GM20431 (cell line): ENCODE results near the gene DDX10.
"Not testable (repeated sequence)": the region's sequence is repeated elsewhere in the genome, so short reads cannot be mapped to it uniquely, and the experiment has no call there.

Experiments
- in situ Hi-C: fragments of 300-500 bp; cut with MseI, MboI; formaldehyde crosslinking; loops from one replicate; pipeline ENCODE4 v1.15.0; 2020; ENCODE audit warnings: low sequenced_read_pairs; ENCODE audit not compliant: unreplicated experiment

DDX10 gene

DNA sequence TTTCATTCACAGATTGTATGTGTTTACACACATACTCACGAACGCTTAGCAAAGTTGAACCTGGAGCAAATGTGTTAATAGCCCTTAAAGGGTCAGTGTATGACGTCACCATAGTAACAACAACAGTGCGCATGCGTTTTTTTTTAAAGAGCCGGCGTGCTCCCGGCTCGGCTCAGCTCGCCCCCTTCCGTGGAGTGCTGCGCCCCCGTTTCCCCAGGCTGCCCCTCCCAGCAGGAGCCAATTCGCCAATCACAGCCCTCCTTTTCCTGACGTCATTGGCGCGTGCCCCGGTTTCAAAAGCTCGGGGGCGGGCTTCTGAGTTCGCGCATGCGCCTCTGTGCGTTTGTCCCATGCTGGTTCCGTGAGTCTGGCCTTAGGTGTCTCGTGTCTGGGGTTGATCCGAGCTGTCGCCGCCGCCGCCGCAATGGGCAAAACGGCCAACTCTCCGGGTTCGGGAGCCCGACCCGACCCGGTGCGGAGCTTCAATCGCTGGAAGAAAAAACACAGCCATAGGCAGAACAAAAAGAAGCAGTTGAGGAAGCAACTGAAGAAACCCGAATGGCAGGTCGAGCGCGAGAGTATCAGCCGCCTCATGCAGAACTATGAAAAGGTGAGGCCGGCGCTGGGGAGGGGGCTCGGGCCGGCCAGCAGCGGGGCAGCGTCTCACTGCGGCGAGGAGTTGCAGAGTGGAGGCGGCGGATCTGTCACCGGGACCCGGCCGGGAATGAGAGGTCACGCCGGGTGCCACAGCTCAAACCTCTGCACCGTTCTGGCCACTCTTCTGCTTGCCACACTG, at the start of gene DDX10:
Gene DDX10, plus strand, starts transcription at position 340 of the 796 bp plus-strand sequence. Its CDS starts 85 bp downstream, at position 425.
- in situ Hi-C loops: no loop called here

DNA sequence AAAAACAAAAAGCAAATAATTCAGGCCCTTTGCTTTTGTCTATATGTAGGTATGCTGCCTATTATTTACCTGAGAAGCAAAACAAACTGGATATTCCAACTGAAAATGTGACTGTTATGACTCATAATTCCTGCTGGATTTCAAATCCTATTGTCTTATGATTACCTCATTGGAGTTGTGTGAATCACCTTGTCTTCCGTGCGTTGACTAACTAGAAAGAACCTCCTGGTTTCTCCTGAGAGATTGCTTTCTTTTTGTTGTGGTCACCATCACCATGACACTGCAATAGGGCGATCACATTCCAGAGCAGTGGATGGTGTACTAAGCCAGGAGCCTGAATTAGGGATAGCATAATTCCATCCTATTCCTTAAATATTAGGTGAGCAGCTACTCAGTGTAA, 48.3 kb upstream of the DDX10 start:
- in situ Hi-C loops: no loop called here

DNA sequence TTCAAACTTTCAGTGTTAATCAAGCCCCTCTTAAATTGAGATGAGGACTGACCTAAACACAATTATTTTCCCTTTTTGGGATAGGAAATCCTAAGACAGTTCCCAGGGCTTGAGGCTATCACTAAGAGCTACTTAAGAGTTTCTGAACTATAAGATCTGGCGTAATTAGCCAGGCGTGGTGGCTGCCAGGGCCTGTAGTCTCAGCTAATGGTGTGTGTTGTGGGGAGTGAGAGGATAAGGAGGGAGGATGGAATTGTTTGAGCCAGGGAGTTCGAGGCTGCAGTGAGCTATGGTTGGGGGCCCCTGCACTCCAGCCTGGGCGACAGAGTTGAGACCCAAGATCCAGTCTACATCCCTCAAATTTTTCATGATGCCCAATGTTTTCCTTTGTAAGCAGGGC, 47.8 kb upstream of the DDX10 start:
- in situ Hi-C loops: no loop called here

DNA sequence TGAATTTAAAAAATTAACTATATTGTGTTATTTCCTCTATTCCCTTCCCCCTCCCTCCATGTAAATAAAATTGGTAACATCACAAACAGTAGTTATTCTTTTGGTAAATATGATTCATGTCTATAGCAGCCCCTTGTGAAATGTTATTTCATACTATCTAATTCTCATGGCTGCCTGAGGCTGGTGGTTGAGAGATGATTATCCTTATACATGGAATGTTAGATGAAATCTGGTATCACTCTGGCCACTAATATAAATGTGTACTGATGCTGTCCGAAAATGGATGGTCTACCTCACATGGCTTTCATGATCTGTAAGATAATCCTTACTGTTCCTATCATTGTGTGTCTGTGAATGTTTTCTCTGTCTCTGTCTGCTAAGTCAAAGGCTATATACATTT, 46.3 kb upstream of the DDX10 start:
- in situ Hi-C loops: no loop called here

DNA sequence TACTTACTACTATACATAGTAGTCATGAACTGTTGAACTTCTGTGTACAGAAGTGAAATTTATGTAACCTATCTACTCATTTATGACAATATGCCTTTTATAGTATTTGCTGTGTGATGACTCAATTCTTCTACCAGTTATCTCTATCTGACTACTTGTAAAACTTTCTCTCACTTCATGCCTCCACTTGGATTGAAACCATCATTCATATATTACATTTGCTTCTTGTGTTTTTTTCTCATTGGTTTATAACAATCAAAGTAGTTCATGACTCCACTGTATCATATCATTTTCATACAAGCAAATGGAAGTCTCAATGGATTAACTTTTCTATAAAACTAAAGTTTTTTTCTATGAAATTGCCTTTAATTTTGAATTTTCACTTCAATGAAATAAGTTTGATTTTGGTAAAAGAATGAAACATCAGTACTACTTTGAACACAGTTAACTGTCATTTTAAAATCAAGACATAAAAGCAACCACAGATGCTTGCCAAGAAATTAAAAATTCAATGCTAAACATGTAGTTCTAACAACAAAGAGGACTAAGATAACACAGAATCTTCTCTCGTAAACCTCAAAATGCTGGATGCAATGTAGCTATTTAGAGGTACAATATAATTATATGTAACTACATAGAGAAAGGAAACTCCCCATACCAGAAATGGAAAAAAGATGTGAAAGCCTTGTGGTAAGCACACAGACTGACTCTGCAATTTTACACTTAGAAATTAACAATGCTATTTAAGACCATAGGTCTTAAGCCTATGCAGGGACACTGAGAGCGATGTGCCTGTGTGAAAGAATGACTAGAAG, 43.7 kb upstream of the DDX10 start:
- in situ Hi-C loops: no loop called here

DNA sequence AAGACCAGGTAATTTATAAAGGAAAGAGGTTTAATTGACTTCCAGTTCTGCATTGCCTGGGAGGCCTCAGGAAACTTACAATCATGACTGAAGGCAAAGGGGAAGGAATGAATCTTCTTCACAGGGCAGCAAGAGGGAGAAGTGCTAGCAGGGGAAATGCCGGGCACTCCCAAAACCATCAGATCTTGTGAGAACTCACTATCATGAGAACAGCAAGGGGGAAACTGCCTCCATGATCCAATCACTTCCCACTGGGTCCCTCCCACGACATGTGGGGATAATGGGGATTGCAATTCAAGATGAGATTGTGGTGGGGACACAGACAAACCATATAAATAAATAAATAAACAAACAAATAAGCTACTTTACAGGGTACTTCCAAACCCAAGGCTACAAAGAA, 42.5 kb upstream of the DDX10 start:
- in situ Hi-C loops: no loop called here

DNA sequence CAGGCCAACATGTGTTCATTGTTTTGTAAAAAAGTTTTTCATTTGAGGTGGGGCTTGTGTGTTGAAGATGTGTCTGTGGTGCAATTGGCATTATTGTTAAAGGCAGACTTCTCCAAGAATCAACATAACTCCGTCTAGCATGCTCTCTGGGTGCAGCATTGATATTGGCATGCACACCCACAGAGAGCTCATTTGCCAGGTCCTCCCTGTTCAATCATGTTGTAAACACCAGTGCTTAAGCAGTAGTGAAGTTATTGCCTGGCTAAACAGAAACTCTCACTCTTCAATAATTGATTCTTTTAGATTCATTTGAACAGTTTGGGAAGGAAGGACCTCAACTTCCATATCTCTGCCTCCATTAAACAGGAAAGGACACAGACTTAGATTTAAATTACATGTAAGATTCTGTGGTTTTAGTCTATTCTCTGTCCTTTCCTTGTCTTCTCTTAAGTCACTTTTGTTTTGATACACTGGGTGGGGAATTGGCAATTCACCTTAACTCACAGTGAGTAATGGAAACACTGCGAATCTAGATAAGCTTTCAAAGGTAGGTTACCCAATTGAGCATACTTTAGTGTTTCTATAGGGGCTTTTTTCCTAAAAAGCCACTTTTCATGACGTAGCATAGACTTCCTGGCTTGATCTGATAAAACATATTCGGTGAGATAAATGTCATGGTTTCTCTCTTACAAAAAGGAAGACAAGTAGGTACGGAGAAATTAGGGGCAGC, 40.5 kb upstream of the DDX10 start:
- in situ Hi-C loops: no loop called here

DNA sequence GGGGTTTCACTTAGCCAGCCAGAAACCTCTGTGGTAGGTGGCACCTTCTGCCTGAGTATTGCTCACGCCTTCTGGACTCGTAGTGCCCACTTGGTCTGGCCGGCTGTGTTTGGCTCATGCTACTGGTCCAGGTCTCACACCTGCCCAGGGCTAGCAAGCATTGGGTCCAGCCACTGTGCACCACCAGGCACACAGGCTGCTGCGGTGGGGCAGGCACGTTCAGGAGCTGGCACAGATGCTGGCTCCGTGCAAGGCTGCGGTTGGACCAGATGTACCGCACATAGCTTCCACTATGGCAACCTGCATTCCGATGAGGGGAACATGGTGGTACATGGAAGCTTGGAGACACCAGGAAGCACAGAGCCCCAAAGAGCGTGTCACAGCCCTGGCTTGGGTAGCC, 36.5 kb upstream of the DDX10 start:
- in situ Hi-C loops: no loop called here

DNA sequence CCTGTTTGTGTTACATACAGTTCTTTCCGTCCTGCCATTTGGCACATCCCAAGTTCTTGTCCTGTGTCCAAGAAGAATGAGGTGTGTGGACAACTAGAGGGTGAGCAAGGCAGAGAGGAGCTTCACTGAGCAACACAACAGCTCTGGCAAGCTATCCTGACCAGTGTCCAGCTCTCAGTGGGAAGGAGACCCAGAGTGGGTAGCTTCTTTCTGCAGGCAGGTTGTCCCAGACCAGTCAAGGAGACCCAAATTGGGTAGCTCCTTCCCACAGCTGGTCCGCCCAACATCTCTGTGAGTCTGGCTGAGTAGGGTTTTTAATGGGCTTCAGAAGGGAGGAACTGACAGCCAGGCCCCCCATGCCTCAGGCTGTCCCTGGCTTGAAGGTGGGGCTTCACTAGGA, 36.1 kb upstream of the DDX10 start:
- in situ Hi-C loops: no loop called here

DNA sequence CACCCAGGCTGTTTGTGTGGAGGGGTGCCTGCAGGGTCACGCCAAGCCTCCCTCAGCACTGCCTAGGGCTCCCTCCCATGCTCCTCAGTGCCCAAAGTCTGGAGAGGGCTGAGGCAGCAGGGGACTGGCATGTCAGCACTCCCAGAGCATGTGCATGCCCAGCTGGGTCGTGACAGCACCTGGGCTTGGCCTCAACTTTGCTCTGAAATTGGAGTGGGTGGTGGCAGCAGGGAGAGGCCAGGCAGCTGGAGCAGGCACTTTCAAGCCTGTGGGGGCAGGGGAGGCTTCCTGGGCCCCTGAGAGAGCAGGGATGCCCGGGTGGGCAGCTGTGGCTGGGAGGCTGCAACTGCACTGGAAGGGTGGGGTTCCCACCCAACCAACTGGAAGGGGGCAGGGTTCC, 35.6 kb upstream of the DDX10 start:
- in situ Hi-C loops: no loop called here

DNA sequence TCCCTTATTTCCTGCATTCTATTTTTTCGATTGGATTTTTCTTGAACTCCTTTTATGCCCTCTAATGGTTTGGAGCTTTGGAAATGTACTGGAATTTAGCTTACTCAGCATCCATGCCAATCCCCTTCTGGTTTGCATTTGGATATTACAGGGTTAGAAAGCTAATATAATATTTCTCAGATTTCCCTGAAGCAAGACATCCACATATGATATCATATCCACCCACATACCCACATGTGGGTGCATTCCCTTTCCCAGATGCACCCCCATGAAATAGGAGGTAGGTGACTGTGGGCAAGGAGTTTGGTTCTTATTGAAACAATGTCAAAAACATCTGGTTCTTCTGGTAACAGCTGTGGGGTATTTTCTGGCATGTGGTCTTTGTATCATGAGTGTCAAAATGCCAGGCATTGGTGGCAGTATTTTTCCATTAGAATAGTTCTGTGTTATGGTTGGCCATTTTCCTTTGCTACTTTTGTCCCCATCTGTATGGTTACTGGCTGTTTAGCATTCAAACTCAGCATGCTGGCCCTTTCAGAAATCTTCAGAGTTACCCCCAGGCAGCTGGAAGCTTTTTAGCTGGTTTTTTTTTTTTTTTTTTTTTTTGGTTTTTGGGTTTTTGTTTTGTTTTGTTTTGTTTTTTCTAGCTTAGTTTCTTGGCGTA, 32.7 kb upstream of the DDX10 start:
- in situ Hi-C loops: loop anchor here (10.0 kb wide), 1 partner anchor 217 kb away; no protein-coding TSS in a partner anchor

DNA sequence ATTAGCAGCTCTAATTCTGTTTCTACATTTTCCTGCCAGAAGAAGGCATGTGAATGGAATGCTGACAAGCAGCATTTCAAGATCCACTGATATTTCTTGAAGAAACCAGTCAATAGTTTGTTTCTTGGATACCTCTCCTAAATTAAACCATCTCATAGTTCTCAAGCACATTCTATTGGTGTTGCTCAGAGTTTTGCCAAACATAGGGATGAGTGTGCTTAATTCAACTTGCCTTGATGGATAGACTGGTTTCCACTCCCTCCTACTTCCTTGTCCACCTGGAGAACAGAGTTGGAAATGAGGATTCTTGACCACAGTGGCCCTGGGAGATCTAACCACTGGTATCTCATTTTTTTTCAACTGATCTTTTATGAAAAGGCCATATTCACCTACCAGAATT, 29.8 kb upstream of the DDX10 start:
- in situ Hi-C loops: loop anchor here (10.0 kb wide), 1 partner anchor 220 kb away; no protein-coding TSS in a partner anchor

DNA sequence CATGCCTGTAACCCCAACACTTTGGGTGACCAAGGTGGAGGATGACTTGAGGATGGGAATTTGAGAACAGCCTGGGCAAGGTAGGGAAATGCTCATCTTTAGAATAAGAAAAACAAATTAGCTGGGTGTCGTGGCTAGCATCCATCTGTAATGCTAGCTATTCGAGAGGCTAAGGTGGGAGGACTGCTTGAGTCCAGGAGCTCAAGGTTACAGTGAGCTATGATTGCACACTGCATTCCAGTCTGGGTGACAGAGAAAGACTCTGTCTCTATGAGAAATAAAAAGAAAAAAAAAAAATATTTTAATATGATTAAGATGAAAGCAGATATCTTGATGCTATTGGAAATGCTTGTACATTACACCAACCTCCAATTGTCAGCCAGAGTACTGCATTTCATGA, 28.6 kb upstream of the DDX10 start:
- in situ Hi-C loops: loop anchor here (10.0 kb wide), 1 partner anchor 221 kb away; no protein-coding TSS in a partner anchor

DNA sequence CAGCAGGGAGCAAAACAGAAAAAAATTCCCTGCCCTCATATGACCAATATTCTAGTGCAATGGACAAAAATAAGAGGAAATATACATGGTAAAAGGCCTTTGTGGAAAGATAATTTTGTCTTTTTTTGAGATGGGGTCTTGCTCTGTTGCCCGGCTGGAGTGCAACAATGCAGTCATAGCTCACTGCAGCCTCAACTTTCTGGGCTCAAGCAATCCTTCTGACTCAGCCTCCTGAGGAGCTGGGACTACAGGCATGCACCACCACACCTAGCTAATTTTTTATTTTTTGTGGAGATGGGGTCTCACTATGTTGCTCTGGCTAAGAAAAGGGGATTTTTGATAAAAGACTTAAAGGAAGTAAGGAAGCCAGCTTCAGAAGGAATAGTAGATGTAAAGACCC, 25.7 kb upstream of the DDX10 start:
- in situ Hi-C loops: loop anchor here (10.0 kb wide), 1 partner anchor 224 kb away; no protein-coding TSS in a partner anchor

DNA sequence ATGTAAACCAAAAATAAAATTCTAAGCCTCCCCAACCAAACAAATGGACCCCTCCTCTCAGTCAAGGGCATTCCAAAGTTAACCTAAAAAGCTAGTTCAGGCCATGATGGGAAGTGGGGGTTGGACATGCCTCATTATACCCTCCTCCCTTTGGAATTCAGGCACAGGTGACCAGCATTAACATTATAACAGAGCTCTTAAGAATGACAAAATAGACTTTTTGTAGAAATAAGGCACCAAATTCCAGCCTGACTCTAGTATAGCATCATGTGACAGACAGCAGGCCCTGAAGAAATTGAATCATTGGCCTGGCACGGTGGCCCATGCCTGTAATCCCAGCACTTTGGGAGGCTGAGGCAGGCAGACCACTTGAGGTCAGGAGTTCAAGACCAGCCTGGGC, 23.1 kb upstream of the DDX10 start:
- in situ Hi-C loops: not testable (repeated sequence)

DNA sequence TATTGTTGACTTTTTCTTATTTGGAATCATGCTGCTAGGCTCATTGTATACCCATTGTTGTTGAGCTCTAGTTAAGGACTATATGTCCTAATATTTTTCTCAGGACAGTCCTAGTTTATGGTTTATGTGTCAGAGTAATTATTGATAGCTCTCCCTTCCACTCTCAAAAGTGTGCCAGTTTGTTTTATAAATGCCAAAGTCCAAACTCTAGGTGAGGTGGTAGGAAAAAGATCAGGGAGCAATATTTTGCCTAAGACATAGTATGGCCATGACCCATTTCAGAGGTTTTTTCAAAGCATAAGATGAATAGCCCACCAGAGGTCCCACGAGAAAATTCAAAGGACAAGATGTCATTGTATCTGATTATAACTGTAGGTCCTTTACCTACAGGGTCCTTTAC, 20.9 kb upstream of the DDX10 start:
- in situ Hi-C loops: no loop called here

DNA sequence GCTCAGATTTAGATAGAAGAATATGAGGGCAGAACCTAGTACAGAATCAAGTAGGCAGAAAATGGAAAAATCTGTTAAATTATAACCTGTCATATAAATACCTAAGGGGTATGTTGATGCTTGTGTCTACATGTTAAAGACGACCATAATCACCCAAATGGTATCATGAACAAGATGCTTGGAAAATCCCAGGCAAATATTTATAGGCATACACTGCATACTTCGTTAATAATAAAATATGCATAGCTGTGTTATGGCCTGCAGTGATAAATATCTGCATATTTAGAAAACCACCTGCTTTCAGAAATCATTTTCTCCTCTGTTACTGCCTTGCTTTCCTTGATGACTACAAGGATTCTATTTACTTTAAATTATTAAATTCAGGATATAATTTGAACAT, 18.9 kb upstream of the DDX10 start:
- in situ Hi-C loops: no loop called here

DNA sequence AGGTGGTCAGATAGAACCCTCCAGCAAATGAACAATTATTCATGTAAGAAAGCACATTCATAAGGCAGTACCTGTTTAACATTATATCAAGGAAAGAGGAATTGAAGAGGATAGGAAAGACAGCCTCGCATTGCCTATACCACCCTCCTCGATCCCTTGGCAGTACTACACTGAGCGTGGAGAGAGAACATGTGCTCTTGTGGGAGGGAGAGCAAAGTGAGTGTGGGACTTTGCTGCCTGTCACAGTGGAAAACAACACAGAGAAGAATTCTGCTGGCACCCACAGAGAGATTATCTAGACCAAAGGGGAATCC, 17.5 kb upstream of the DDX10 start:
- in situ Hi-C loops: no loop called here

DNA sequence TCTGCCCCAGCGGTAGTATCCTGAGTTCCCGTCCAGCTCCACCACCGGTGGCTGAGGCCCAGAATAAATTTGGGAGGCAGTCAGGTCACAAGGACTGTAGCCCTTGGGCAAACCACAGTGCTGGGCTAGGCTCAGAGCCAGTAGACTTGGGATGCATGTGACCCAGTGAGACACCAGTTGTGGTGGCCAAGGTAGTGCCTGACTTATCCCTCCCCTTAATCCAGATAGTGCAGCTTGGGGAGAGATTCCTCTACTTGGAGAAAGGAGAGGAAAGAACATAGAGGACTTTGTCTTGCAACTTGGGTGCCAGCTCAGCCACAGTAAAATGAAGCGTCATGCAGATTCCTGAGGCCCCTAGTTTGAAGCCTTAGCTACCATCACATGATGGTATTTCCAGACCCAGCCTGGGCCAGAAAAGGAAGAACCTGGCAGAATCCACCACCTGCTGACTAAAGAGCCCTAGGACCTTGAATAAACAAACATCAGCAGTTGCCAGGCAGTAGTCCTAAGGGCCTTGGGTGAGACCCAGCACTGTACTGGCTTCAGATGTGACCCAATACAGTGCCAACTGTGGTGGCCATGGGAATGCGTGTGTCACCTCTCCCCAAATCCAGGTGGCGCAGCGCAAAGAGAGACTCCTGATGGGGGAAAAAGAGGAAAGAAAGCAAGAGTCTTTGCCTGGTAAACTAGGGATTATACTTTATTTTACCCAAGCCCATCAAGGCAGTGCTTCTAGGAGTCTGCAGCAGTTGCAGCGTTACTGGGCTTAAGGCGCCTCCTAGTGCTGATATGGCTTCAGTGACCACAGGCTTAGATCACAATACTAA, 17.0 kb upstream of the DDX10 start:
- in situ Hi-C loops: no loop called here
